ENCODE measurements around the gene SMPD3. TPM values are rescaled to one million over a fixed set of nuclear protein-coding genes. Genes with fewer than 3 reads are reported as not detected.

Gene SMPD3
- total RNA-seq, 1 donor from 2014 or later: 0.49 TPM

DNA sequence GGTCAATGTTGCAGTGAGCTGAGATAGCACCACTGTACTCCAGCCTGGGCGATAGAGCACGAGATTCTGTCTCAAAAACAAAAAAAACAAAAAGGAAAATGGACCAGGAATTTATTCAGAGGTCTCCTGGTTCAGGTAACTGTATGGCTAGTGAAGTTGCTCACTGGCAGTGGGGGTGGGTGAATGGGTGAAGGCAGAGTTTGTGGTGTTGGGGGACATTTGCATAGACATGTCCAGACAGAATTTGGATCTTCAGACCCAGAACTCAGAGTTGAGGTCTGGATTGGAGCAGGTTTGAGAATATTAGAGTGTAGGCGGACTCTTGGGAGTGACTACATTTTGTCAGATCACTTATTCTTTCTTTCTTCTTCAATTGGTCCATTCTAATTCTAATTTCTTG is 55.0 kb downstream of the SMPD3 start:
- Mint-ChIP-seq H3K27ac (no peak overlapping the region), H3K9me3 (no peaks in the 10 kb centered on the region), H3K4me3 (no peak overlapping the region), H3K27me3 (ENCODE audit: insufficient read depth) (peaks cover 25% of the 10 kb centered on the region), H3K36me3 (ENCODE audit: low read depth) (peaks cover 1% of the 10 kb centered on the region), H3K4me1 (ENCODE audit: low read depth) (peaks cover 13% of the 10 kb centered on the region)
- no peak for DNase-seq (ENCODE audit: low spot score)
- intact Hi-C loops (cut with micrococcal nuclease): no loop called here

DNA sequence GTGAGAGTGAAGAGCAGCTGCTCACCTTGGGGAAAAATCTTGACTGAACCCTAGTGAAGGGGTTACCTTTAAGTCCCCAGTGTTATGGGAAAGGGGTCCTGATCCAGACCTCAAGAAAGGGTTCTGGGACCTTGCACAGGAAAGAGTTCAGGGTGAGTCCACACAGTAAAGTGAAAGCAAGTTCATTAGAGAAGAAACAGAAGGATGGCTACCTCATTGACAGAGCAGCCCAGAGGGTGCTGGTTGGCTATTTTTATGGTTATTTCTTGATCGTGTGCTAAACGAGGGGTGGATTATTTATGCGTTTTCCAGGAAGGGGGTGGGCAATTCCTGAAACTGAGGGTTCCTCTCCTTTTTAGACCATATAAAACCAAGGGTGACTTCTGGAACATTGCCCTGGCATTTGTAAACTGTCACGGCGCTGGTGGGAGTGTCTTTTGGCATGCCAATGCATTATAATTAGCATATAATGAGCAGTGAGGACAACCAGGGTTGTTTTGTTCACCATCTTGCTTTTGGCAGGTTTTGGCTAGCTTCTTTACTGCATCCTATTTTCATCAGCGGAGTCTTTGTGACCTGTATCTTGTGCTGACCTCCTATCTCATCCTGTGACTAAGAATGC is 58.4 kb downstream of the SMPD3 start:
- Mint-ChIP-seq H3K27ac (no peak overlapping the region), H3K4me3 (no peak overlapping the region), H3K27me3 (ENCODE audit: insufficient read depth) (peaks cover 23% of the 10 kb centered on the region), H3K4me1 (ENCODE audit: low read depth) (peaks cover 8% of the 10 kb centered on the region), H3K9me3 (no peaks in the 10 kb centered on the region), H3K36me3 (ENCODE audit: low read depth) (no peaks in the 10 kb centered on the region)
- DNase-seq (ENCODE audit: low spot score): no peak
- intact Hi-C loops (cut with micrococcal nuclease): no loop called here

DNA sequence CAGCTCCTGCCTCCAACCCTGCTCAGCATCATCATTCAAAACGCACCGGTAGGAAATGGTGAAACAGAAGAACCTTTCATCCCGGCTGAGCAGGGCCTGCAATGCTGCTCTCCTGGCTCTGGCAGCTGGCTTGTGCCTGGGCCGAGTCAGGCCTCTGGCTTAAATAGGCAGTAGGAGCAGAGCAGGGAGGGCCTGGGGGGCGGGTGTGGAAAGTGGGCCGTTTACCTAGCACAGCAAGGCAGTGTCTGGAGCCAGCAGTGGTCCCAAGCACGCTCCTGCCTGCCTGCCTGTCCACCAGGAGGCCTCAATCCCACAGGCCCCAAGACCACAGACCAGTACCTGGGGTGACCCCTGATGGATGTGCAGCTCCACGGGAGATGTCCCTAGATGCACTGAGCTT is 59.3 kb downstream of the SMPD3 start:
- H3K36me3 Mint-ChIP-seq (ENCODE audit: low read depth): no peaks in the 10 kb centered on the region
- DNase-seq (ENCODE audit: low spot score): no peak
- H3K4me1 Mint-ChIP-seq (ENCODE audit: low read depth): peaks cover 12% of the 10 kb centered on the region
- intact Hi-C loops (cut with micrococcal nuclease): no loop called here
- H3K27me3 Mint-ChIP-seq (ENCODE audit: insufficient read depth): peaks cover 18% of the 10 kb centered on the region
- H3K27ac Mint-ChIP-seq: no peak overlapping the region
- H3K4me3 Mint-ChIP-seq: no peak overlapping the region
- no peaks in the 10 kb centered on the region for H3K9me3 Mint-ChIP-seq

DNA sequence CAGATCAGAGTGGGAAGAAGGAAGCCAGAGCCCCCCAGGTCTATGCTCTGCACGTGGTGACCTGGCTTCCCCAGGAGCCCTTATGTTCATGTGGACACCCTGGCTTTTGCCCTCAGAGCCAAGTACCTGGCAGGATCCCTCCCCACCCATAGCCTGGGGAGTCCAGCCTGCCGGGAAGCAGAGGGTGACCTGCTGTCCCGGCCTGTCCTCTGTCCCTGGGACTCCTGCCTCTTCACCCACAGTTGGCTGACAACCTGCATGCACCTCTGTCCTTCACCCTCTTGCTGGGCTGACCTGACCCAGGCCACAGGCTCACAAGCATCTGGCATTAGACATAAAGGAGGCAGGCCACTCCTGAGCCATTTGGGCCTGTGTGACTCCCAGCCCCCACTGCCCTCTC is 60.2 kb downstream of the SMPD3 start:
- Mint-ChIP-seq H3K4me3 (no peak overlapping the region), H3K27me3 (ENCODE audit: insufficient read depth) (peaks cover 16% of the 10 kb centered on the region), H3K27ac (no peak overlapping the region), H3K36me3 (ENCODE audit: low read depth) (no peaks in the 10 kb centered on the region), H3K4me1 (ENCODE audit: low read depth) (peaks cover 12% of the 10 kb centered on the region), H3K9me3 (no peaks in the 10 kb centered on the region)
- intact Hi-C loops (cut with micrococcal nuclease): no loop called here
- no peak for DNase-seq (ENCODE audit: low spot score)

DNA sequence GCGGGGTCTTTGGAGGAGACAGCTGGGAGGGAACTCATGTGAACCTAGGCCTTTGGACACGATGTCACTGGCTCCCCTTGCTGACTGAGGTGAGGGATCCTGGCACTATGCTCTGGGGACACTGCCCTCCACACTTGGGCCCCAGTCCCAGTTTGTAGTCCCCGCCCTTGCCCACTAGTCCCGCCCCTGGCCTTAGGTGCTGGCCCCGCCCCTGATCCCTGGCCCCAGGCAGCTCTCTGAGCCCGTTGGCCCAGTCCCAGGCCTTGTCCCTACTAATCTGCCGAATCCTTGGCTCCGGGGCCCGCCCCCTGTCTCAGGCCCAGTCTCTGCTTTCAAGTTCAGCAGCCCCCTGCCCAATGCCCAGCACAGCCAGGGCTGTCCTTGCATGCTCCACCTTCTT is 61.0 kb downstream of the SMPD3 start:
- Mint-ChIP-seq H3K4me1 (ENCODE audit: low read depth) (peaks cover 12% of the 10 kb centered on the region), H3K27me3 (ENCODE audit: insufficient read depth) (peaks cover 14% of the 10 kb centered on the region)
- DNase-seq (ENCODE audit: low spot score): no peak

DNA sequence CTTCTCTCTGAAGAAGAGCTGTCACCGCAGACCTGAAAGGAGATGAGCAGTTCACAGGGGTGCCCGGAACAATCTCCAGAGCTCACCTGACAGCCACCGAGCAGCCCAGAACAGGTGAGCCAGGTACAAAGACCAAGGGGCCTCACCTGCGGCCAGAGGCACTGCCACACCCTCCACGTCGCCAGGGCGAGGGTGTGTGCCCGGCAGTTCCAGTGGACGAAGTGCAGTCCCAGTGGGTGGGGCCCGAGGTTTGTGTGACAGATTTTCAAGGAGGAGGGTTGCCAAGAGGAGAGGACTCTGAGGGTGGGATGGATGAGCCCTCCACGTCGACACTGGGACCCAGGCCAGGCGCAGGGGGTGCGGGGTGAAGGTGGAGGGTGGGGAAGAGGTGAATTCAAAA is 61.7 kb downstream of the SMPD3 start:
- DNase-seq (ENCODE audit: low spot score): no peak
- intact Hi-C loops (cut with micrococcal nuclease): no loop called here
- Mint-ChIP-seq H3K4me3 (no peak overlapping the region), H3K9me3 (no peaks in the 10 kb centered on the region), H3K4me1 (ENCODE audit: low read depth) (peaks cover 12% of the 10 kb centered on the region), H3K27me3 (ENCODE audit: insufficient read depth) (peaks cover 18% of the 10 kb centered on the region), H3K36me3 (ENCODE audit: low read depth) (no peaks in the 10 kb centered on the region), H3K27ac (no peak overlapping the region)

More for the DNA sequence above, 61.0 kb downstream of the SMPD3 start:
- H3K4me3 Mint-ChIP-seq: no peak overlapping the region
- no peaks in the 10 kb centered on the region for H3K9me3 Mint-ChIP-seq
- H3K36me3 Mint-ChIP-seq (ENCODE audit: low read depth): no peaks in the 10 kb centered on the region
- H3K27ac Mint-ChIP-seq: no peak overlapping the region
- intact Hi-C loops (cut with micrococcal nuclease): no loop called here

DNA sequence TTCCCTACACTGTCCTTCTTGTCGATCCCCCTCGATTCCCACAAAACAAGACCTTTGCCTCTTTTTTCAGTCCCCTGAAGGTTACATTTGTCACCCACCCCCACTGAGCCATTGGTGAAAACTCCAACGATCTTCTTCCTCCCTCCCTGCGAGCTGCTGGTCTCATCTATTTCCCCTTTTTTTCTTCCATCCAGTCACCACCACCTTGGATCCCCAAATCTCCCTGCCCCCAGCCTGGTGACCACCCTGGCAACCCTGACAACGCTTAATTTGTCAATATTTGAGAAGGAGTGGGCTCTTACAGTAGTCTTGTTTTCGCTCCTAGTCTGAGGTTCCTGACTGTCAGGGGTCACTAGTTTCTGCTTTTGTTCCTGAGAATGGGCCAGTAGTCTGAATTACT is 62.9 kb downstream of the SMPD3 start:
- Mint-ChIP-seq H3K4me3 (no peak overlapping the region), H3K27ac (no peak overlapping the region), H3K9me3 (no peaks in the 10 kb centered on the region), H3K4me1 (ENCODE audit: low read depth) (peaks cover 15% of the 10 kb centered on the region), H3K27me3 (ENCODE audit: insufficient read depth) (peaks cover 18% of the 10 kb centered on the region), H3K36me3 (ENCODE audit: low read depth) (no peaks in the 10 kb centered on the region)
- intact Hi-C loops (cut with micrococcal nuclease): no loop called here
- no peak for DNase-seq (ENCODE audit: low spot score)

DNA sequence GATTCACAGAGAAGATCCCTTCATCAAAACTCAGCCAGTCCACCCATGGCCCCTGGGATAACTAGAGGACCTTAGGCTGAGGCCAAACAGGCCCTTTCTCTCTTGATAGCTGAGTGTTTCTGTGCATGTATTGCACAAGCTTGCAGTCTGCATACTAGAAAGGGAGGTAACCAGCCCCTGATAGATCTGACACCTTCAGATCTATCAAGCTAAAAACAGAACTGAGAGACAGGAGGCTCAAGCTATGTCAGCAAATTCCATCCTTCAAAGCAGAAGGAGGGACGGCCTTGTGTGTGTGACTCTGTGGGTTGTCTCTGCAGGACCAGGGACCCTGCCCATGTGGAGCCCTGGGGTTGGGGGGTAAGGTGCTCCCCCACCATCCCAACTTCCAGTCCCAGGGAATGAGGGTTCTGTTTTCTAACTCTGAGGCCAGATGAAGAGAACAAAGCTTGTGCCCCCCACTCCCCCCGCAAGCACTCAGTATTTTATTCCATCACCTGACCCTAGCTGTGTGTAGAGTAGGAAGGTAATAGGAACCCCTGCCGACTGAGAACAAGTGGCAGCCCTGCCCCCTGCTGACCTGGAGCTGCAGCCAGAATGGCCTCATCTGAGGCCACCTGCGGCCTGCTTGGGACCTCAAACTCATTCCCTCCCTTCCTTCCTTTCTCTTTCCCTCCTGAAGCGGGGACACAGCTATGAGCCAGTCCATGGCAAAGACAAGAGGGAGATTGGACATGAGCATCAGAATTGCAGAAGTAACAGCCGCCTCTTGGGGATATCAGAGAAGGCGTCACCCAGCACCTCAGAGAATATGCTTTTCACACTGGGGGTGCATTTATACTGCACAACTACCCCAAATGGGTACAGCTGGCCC is 63.8 kb downstream of the SMPD3 start:
- Mint-ChIP-seq H3K27ac (no peak overlapping the region), H3K9me3 (no peaks in the 10 kb centered on the region), H3K27me3 (ENCODE audit: insufficient read depth) (peaks cover 18% of the 10 kb centered on the region), H3K36me3 (ENCODE audit: low read depth) (no peaks in the 10 kb centered on the region), H3K4me1 (ENCODE audit: low read depth) (peaks cover 14% of the 10 kb centered on the region), H3K4me3 (no peak overlapping the region)
- DNase-seq (ENCODE audit: low spot score): no peak
- intact Hi-C loops (cut with micrococcal nuclease): no loop called here

DNA sequence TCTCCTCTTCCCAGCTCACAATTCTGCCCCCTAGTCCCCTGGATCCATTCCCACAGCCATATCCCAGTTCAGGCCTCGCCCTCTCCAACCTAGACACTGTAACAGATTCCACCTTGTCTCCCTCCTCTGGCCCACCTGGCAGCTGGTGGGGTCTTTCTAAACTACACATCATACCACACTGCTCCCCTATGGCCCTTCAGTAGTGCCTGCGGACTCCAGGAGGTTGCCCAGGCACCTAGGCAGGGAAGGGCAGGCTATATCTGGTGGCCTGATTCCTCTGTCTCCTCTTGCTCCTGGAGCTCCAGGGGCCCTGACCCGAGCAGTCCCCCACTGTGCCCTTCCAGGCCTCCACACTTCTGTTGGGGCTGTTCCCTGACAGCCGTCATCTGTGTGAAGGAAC is 64.5 kb downstream of the SMPD3 start:
- intact Hi-C loops (cut with micrococcal nuclease): no loop called here
- Mint-ChIP-seq H3K27me3 (ENCODE audit: insufficient read depth) (peaks cover 18% of the 10 kb centered on the region), H3K4me3 (no peak overlapping the region), H3K9me3 (no peaks in the 10 kb centered on the region), H3K27ac (no peak overlapping the region), H3K36me3 (ENCODE audit: low read depth) (no peaks in the 10 kb centered on the region), H3K4me1 (ENCODE audit: low read depth) (peaks cover 19% of the 10 kb centered on the region)
- DNase-seq (ENCODE audit: low spot score): no peak

DNA sequence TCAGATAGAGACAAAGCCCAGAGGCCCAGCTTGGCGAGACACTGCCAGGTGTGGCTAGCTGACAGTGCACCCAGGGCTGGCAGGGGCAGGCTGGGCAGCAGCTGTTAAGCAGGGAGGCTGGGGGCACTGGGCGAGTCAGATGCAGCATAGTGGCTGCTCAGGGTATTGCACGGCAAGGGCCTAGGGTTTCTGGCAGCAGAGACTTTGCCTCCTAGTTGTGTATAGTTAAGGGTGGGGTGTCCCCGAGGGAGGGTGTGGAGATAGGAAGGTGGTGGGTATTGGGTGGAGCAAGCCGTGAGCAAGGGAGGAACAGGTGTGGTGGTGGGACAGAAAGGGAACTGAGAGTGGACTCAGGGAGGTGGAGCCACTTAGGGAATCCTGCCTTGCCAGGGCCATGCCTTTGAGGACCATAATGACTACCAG is 66.0 kb downstream of the SMPD3 start:
- H3K27ac Mint-ChIP-seq: no peak overlapping the region
- no peaks in the 10 kb centered on the region for H3K36me3 Mint-ChIP-seq (ENCODE audit: low read depth)
- intact Hi-C loops (cut with micrococcal nuclease): no loop called here
- no peak for DNase-seq (ENCODE audit: low spot score)
- no peak overlapping the region for H3K4me3 Mint-ChIP-seq
- H3K9me3 Mint-ChIP-seq: no peaks in the 10 kb centered on the region
- H3K27me3 Mint-ChIP-seq (ENCODE audit: insufficient read depth): peaks cover 25% of the 10 kb centered on the region
- peaks cover 23% of the 10 kb centered on the region for H3K4me1 Mint-ChIP-seq (ENCODE audit: low read depth)

DNA sequence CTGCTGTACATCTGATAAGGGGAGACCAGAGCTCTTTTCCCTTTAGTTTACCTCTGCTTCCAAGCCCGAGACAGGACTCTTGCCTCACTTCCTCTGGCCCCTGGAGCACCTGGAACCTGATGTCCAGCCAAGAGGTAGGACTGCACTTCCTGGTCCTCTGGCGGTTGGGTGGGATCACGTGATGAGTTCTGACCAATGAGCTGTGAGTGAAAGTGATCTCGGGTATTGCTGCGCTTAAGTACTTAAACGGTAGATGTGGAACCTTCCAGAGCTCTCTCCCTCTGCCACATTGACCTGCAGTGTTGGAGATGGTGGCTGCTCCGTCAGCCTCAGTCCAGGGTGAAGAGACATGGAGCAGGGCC is 67.0 kb downstream of the SMPD3 start:
- H3K9me3 Mint-ChIP-seq: no peaks in the 10 kb centered on the region

DNA sequence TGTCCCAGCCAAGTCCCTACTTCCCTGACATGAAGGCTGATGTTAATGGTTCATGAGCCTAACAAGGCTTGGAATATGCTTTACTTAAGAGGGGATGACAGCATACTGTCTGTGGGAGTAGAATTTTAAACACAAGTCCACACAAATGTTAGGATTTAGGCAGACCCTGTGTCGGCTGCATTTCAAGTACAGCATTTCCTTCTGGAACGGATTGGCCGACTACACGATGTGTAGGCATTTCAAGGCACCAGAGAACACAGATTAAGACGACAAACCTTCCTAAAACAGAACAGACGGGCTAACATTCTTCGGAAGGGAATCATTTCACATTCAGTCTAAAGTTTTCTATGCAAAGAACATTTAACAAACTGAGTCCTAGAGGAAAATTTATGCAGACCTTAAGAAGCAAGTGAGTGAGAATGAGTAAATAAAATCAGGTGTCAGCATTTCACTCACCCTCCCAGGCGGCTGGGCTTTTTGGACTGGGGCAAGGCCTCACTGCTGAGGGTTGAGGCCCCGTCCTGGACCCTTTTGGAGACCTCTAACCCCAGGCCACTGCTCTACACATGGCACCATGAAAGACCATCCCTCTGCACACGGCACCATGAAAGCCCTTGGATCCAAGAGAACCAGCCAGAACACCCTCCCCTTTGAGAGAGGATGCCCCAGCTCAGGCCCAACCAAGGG is 67.5 kb downstream of the SMPD3 start:
- DNase-seq (ENCODE audit: low spot score): no peak
- Mint-ChIP-seq H3K36me3 (ENCODE audit: low read depth) (no peaks in the 10 kb centered on the region), H3K4me1 (ENCODE audit: low read depth) (peaks cover 23% of the 10 kb centered on the region), H3K4me3 (no peak overlapping the region), H3K27ac (no peak overlapping the region), H3K9me3 (no peaks in the 10 kb centered on the region), H3K27me3 (ENCODE audit: insufficient read depth) (peaks cover 26% of the 10 kb centered on the region)
- intact Hi-C loops (cut with micrococcal nuclease): no loop called here

More for the DNA sequence above, 67.0 kb downstream of the SMPD3 start:
- H3K4me3 Mint-ChIP-seq: no peak overlapping the region
- intact Hi-C loops (cut with micrococcal nuclease): no loop called here
- no peak overlapping the region for H3K27ac Mint-ChIP-seq
- DNase-seq (ENCODE audit: low spot score): no peak
- H3K36me3 Mint-ChIP-seq (ENCODE audit: low read depth): no peaks in the 10 kb centered on the region
- H3K27me3 Mint-ChIP-seq (ENCODE audit: insufficient read depth): peaks cover 23% of the 10 kb centered on the region
- peaks cover 23% of the 10 kb centered on the region for H3K4me1 Mint-ChIP-seq (ENCODE audit: low read depth)

DNA sequence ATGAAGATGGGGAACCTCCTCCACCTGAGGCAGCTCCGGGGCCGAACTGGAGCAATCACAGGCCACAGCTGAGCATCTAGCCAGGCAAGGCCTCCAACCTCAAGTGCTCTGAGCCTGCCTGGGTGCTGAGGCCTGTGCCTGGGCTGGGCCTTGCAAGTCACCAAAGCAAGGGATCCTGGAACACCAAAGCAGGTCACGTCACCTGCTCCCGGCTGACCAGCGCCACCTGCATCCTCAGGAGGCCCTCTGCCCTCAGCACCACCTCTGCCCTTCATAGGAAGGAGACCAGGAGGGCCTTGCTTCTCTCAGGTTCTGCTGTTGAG is 68.0 kb downstream of the SMPD3 start:
- Mint-ChIP-seq H3K36me3 (ENCODE audit: low read depth) (no peaks in the 10 kb centered on the region), H3K27ac (no peak overlapping the region), H3K27me3 (ENCODE audit: insufficient read depth) (peaks cover 24% of the 10 kb centered on the region), H3K4me3 (no peak overlapping the region), H3K9me3 (no peaks in the 10 kb centered on the region), H3K4me1 (ENCODE audit: low read depth) (peaks cover 23% of the 10 kb centered on the region)
- no peak for DNase-seq (ENCODE audit: low spot score)
- intact Hi-C loops (cut with micrococcal nuclease): no loop called here

Measured in activated T-helper 1 cell treated with anti-CD3 and anti-CD28 coated beads, Interleukin-12 subunit alpha, Interleukin-12 subunit beta, Interleukin-2, Interleukin-4 antibody, amounts not matched to agents 30 ng/mL and 10 ng/mL and 1 ng/mL, durations not matched to agents 14 hours and 24 hours and 36 hours (primary cell).